GM20000 (cell line): Measurements from ENCODE around the gene KLHL3.

Experiments
- DNase-seq: peaks from one replicate; pipeline ENCODE4 v3.0.0; 2012; ENCODE audit warnings: low spot score
- TF ChIP-seq, protein P1 (sequence below): IDR thresholded peaks from 2 replicates; pipeline ENCODE4 v1.5.1; 2012; ENCODE audit warnings: mild to moderate bottlenecking, control low read depth; ENCODE audit errors: extremely low read depth, missing control alignments

KLHL3 gene

DNA sequence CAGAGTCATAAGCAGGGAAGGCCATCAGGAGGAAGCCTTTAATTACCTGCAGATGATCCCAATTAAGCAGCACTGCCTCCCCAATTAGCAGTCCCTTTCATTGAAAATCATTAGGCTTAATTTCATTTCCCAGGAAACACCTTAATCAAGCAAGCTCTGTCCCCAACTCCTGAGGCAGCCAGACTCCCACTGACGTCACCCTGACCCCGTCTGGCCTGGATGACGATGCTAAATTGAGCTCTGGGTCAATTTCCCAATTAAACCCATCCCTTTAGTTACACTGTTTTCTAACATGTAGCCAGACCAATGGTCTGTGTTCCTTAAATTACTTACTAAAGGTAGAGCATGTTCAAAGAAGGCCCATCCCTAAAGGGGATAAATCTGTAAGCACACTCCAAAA is 152.8 kb downstream of the KLHL3 start:
- TF ChIP-seq, protein P1, sequence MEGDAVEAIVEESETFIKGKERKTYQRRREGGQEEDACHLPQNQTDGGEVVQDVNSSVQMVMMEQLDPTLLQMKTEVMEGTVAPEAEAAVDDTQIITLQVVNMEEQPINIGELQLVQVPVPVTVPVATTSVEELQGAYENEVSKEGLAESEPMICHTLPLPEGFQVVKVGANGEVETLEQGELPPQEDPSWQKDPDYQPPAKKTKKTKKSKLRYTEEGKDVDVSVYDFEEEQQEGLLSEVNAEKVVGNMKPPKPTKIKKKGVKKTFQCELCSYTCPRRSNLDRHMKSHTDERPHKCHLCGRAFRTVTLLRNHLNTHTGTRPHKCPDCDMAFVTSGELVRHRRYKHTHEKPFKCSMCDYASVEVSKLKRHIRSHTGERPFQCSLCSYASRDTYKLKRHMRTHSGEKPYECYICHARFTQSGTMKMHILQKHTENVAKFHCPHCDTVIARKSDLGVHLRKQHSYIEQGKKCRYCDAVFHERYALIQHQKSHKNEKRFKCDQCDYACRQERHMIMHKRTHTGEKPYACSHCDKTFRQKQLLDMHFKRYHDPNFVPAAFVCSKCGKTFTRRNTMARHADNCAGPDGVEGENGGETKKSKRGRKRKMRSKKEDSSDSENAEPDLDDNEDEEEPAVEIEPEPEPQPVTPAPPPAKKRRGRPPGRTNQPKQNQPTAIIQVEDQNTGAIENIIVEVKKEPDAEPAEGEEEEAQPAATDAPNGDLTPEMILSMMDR, result no peak
- DNase-seq, result no peak

DNA sequence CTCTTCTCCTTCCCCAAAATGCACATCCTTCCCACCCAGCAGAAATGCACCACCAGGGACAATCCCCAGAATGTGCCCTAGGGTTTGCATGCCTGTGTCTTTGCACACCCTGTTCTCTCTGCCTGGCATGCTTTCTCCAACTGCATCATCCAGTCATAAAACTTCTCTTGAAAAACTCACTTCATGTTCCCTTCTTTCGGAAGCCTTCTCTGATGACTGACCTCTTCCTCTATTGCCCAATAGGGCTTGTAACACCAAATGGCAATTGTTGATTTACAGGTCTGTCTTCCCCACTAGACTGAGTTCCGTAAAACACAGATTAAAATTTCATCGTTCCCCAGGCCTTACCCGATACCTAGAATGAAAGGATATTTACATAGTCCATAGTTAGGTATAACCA is 153.7 kb downstream of the KLHL3 start:
- TF ChIP-seq, protein P1, result no peak
- DNase-seq, result no peak

DNA sequence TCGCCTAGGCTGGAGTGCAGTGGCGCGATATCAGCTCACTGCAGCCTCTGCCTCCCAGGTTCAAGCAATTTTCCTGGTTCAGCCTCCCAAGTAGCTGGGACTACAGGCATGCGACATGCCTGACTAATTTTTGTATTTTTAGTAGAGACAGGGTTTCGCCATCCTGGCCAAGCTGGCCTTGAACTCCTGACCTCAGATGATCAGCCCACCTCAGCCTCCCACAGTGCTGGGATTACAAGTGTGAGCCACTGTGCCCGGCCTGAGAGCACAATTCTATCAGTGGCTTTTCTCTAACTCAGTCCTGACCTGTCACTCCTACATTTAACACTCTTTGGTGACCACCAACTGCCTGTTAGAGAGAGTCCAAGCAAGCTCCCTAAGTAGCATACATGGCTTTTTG is 154.1 kb downstream of the KLHL3 start:
- DNase-seq, result no peak

DNA sequence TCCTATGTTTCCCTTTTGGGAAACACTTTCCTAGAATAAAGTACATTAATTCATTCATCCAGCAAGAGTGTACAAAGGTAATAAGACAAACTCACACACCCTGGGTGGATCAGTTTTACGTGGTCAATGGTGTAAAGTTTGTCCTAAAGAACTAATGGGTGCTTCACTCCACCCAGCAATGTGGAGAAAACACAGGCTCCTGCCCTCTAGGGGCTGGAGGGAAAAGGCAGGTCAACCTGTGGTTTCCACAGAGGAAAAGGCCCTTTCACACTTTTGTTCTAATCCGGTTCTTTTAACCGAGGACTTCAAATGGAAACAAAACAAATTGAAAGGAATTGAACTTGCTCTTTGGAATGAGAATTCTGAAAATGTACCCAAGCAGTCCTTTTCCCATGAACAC is 155.9 kb downstream of the KLHL3 start:
- TF ChIP-seq, protein P1, result no peak
- peak; percentile 17 for DNase-seq

More for the DNA sequence above, 154.1 kb downstream of the KLHL3 start:
- TF ChIP-seq, protein P1, result no peak

DNA sequence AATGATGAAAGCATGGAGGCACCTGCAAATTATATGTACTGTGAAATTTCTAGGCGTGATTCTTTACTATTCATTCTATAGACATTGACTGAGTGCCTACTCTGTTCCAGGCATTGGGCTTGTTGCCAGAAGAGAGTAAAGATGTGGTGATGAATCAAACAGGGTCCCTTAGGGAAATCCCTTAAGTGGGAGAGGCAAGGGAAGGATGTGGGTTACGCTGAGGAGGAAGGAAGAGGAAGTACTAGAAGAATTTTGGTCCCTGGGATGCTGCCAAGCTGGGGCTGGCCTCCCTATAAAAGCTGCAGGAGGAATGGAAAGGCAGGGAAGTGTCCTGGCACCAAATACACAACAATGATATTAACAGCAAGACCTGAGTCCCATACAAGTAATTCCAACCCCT is 160.0 kb downstream of the KLHL3 start:
- DNase-seq, result no peak
- TF ChIP-seq, protein P1, result no peak

DNA sequence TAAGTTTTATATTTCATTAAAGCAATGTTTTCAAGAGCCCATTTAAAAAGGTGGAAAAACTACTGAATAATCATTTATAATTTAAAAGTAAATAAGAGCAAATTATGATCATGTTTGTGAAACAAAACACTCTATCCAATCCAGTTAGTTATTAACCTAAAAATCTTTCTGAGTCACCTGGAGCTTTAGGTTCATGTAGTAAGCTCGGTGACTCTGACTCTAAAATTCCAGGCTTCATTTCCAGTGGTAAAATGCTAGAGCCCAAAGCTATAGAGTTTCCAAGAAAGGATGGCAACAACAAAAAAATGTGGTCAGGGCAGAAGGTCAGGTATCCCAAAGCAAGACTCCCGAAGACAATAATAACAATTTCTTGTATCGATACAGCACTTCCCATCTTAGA is 160.7 kb downstream of the KLHL3 start:
- no peak for DNase-seq
- TF ChIP-seq, protein P1, result no peak

DNA sequence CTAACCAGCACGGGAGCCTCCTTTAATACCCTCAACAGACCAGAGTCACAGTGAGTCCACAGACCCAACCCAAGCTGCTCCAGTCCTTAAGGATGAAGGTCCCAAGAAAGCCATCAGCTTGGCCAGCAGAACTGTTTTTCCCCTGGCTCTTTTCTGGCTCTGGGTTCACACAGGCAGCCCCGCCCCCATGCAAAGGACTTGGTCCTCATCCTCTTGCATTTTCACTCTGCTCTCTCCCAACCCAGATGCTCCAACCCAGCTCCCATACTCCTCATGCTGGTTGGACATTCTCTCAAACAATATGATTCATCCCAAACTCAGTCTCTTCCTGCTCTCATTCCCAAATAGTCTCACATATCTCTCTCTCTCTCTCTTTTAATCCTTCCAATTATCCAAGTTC is 162.5 kb downstream of the KLHL3 start:
- TF ChIP-seq, protein P1, result no peak
- no peak for DNase-seq
